GM21576 (cell line): ENCODE data around the gene DYRK4.

Experiments
- ATAC-seq: cut with Tn5 transposase; IDR thresholded peaks from one replicate; pipeline ENCODE4 v1.9.1; 2021; ENCODE audit warnings: mild to moderate bottlenecking, moderate library complexity; ENCODE audit not compliant: unreplicated experiment

The DYRK4 gene

DNA sequence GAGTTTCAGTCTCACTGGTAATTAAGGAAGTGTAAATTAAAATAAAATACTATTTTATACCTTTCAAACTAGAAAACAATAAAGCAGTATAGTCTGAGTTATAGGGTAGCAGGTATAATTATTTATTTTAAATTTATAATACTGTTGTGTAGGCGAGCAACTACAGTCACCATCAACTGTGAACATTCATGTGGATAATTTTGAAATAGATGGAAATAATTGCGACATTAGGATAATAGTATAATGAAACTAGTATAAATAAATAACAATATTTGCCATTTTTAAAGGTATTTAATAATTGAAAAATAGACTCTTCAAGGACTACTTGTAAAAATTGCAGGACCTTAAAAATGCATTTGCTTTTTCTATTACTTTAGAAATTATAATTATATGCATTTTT is 3.8 kb upstream of the DYRK4 start:
- no peak for ATAC-seq

DNA sequence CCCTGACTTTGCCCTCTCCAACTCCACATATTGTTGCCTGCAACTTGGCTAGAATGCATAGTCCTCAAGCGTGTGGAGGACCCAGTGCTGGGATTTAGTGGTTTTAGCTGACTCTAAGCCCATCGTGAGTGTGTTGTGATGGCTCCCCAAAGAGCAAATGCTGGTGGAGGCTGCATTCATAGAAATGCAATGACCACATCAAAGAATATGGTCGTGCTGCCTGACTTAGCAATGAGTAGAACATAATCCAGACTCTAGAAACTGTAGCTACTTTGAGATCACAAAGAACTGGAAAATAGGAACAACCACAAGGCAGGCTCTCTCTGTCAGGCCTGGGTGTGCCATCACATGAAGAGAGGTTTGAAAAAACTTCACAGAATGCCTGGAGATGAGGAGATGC is 1.3 kb downstream of the DYRK4 start:
- no peak for ATAC-seq

GRCh38 chr12:4564818-4565217 is 2.8 kb downstream of the DYRK4 start:
- ATAC-seq: no peak

- ATAC-seq: no peak
These were observed 4.5 kb downstream of the DYRK4 start for GRCh38 chr12:4566474-4566873.

- peak; percentile 37 for ATAC-seq
These were observed 5.3 kb downstream of the DYRK4 start for GRCh38 chr12:4567073-4567881.

DNA sequence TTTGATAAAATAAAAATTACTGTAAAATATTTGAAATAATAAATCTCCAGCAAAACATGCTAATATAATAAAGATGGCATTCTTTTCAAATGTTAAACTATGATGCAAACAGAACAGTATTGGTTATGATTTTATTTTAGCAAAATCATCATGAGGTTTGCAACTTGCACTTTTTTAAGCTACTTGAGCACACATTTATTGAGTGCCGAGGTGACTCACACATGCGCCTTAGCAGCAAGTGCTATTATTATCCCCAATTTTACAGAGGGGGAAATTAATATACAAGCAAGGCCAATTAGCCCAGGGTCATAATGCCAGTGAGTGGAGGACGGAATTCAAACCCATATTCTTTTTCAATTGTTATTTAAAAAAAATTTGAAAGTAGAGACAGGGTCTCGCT is 7.3 kb downstream of the DYRK4 start:
- ATAC-seq: no peak

DNA sequence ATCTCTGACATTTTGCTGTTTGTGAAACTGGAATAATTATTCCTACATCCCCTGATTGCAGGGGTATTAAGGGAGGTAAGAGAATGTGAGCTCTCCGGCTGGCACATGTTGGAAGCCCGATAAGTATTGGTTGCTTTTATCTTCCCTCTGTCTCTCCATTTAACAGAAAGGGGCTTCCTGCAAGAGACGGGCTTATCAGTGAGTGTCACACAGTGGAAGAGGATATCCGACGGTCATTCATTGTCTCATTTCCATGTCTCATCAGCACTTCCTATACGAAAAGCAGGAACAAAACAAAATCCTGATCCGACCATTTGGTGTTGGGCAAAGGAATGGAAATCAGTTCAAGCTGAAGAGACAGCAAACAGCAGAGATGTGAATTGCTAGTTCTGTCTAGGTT is 10.7 kb downstream of the DYRK4 start:
- no peak for ATAC-seq

DNA sequence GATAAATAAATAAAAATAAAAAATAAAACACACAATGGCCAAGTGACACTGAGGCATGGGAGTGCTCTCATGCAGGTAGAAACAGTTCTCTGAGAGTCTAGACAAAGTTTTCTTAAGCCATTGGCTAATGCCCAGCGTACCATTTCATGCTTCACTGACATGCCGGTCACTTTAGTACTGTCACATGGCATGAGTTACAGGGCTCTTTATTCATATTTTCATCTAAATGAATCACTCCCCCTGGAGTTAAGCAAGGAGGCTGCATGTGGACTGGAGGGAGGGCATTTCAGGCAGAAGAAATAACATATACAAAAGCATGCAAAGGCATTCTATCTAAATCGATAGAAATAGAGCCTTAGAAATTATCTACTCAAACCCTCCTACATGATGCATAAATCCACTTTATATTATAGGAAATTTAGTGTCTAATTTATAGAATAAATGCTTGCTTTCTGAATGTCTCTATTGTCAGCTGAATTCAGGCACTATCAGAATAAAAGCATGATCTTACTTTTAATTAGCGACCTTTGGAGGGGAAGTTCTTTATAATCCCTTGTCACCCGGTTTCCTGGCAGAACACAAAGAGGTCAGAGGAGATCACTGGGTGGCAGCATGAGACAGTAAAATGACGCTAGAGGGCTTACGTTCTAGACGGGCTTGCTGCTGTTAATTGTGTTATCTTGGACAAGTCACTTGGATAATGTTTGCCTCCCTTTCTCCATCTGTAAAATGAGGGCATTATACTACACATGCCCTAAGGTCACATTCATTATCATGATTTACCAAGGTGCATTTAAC is 17.5 kb downstream of the DYRK4 start:
- ATAC-seq: no peak

- ATAC-seq: no peak
These were observed 18.3 kb downstream of the DYRK4 start for GRCh38 chr12:4580281-4580688.

DNA sequence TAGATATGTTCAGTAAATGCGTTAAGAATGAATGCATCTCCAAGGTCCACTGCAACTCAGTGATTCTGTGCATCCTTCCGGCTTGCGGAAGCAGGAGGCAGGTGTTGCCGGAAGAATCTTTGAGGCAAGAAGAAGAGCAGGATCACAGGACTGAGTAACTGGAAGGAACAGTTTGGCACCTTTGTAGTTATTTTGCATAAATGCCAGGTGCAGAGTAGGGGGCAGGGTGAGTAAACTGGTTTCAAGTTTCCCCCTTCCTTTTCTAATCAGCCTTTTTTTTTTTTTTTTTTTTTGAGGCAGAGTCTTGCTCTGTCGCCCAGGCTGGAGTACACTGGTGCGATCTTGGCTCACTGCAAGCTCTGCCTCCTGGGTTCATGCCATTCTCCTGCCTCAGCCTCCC is 22.3 kb downstream of the DYRK4 start:
- ATAC-seq: no peak

DNA sequence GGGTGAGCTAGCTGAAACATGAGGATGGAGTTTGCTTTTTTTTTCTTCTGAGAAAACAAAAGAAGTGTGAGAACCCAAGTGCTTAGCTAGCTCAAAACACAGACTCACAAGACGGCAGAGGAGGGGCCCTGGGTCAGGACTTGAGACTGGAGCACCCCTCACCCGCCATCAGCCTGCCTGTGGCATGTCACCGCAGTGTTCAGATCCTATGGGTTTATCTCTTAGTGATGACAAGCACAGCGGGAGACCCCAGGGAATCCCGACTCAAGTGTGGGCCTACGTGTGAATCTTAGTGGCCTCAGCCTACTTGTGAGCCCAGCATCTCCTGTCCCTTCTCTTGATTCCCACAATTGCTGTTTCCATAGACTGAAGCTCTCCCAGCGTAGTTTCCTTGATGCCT is 22.9 kb downstream of the DYRK4 start:
- no peak for ATAC-seq

GRCh38 chr12:4586500-4586899 is 24.5 kb downstream of the DYRK4 start:
- no peak for ATAC-seq

- no peak for ATAC-seq
These were observed 25.1 kb downstream of the DYRK4 start for GRCh38 chr12:4587108-4587507.

DNA sequence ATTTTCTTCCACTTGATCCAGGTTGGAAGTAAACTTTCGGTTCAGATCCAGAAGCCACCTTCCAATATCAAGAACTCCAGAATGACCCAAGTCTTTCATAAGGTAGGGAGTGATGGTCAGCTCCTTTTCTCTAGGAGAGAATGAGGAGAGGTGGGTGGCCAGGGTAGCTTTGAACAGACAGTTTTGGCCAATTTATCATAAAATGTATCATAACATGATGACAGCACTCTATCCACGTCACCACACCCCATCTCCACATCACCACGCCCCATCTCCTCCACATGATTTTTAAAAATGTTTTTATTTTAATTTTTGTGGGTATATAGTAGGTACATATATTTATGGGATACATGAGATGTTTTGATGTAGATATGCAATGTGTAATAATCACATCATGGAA is 26.9 kb downstream of the DYRK4 start:
- no peak for ATAC-seq

DNA sequence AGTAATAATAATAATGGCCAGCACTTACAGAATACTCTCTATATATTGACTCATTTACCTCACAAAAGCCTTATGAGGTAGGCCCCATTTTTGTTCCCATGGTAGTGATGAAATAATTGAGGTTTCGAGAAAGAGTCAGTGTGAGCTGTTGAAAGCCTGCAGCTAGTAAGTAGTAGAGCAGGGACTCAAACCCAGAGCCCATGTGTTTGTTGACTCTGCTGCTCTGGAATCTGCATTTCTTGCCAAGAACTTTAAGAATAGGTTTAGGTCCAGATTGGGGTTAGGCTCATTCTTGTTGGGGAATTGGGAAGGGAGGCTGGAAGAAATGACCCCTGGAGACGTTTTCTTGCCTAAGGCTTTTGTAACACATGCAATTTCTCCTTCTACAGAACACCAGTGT is 27.9 kb downstream of the DYRK4 start:
- ATAC-seq: no peak

DNA sequence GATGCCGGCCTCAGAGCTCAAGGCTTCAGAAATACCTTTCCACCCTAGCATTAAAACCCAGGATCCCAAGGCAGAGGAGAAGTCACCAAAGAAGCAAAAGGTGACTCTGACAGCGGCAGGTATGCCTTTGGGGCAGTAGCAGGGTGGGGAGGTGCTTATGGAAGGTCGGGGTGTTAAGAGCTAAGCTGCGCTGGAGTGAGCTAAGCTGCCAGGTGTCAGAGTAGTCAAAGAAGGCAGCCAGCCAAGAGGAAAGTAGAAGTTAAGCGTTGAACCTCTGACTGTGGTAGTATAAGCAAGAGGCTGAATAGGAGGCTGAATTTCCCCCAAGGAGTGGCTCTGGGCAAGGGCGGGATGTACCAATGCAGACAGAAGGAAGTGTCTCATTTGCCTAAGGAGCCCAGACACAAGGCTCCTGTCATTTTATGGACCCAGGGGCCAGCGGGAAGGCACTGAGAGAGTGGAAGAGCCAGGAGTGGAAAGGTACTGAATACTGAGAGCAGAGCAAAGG is 29.2 kb downstream of the DYRK4 start:
- no peak for ATAC-seq

GRCh38 chr12:4595881-4596280 is 33.9 kb downstream of the DYRK4 start:
- no peak for ATAC-seq

DNA sequence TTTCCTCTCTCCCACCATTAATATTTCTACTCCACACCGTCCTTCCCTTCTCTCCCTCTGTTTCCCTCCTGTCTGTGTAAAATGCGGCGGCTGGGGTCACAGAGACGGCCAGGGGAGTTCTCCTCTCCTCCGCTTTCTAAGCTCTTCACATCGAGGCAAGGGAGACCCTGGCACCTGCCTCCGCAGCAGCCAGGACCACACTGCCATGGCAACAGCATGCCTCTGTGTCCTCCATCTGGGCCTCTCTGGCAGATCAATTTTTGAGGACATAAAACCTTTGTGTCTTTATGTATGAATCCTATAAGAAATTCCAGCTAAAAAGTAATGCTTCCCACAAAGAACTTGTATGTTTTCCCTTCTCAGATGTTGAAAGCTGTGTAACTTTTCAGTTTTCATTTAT is 41.4 kb downstream of the DYRK4 start:
- ATAC-seq: no peak

DNA sequence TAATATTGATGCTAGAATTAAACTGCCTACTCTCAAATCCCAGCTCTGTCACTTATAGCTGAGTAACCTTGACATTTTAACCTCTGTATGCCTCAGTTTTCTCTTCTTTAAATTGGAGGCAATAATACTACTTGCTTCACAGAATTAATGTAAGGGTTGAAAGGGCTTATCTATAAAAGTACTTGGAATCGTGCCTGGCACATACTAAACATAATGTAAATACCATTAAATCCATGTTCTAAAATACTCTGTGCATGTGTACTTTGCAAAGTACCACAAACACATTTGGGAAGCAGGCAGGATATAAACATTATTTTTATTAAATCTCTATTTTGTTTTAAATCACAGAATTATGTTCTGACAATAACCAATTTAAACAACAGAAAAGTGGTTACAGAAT is 41.9 kb downstream of the DYRK4 start:
- ATAC-seq: no peak

- ATAC-seq: peak; percentile 91
These were observed 42.7 kb downstream of the DYRK4 start for GRCh38 chr12:4604684-4605193.

DNA sequence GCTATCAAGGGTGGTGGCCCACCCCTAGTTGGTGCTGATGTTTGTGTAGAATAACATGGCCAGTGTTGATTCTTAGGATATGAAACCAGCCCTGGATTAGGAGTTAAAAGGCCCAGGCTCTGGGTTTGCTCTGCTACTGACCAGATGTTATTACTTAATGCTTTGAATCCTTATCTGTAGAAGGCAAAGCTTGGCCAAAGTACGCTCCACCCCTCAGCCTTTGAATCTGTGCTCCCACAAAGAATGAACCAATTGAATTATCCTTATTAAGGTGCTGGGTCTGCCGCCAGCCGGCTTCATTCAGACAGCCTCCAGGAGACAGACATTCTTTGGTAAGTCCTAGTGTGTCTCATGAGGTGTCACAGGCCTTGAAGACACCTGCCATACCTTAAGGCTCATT is 45.0 kb downstream of the DYRK4 start:
- no peak for ATAC-seq

DNA sequence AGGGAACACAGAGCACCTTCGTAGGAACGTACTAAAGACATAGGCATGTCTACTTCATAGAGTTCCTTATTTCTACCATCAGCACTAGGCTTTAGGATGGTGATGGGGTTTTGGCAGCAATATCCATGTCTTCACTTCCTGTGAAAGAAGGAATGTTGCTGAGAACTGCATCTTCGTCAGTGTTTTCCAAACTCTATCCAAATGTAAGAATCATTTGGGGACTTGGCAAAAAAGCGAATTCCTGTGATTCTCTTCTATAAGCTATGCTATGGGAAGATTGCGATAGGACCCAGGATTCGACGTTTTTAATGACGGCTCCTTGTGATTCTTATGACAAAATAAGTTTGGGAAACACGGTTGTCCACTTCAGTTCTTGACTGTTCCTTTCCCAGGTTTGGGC is 47.1 kb downstream of the DYRK4 start:
- no peak for ATAC-seq
